Endothelial cell of umbilical vein (primary cell): Measurements from ENCODE around the gene FOXP1. TPM values are rescaled to one million over a fixed set of nuclear protein-coding genes. Genes with fewer than 3 reads are reported as not detected.

ENCODE experiments used
- BruUV-seq: library from RNA; stranded (reverse); fragments of 400-500 nt; replicated peaks from 2 replicates; lab custom pipeline; 2021; lab: Mats Ljungman, UMichigan
- CTCF ChIA-PET: fragments of 300-600, 350-600 bp; sonication (Branson Sonifier 250); formaldehyde crosslinking; loops from one replicate; lab custom pipeline; 2021; ENCODE audit warnings: antibody characterized with exemption, inconsistent platforms; lab: Charles Lee
- POLR2A ChIA-PET: fragments of 300-600, 350-600 bp; sonication (Branson Sonifier 250); formaldehyde crosslinking; loops from one replicate; lab custom pipeline; 2021; ENCODE audit warnings: antibody characterized with exemption, inconsistent platforms; lab: Charles Lee
- DNase-seq: peaks from one replicate; pipeline ENCODE4 v3.0.0-alpha.2; 2011; ENCODE audit warnings: low read depth, low spot score
- FAIRE-seq: peaks from 2 replicates; lab custom pipeline; 2011; peaks lifted over from hg19 to GRCh38; lab: Jason Lieb, UNC
- H2AFZ ChIP-seq: 2 replicates; pipeline ENCODE4 v1.6.0; 2012; ENCODE audit warnings: low read depth, low read length, control low read depth, inconsistent platforms
- H3K27ac ChIP-seq: 2 replicates; pipeline ENCODE4 v1.5.1; 2011; ENCODE audit warnings: low read depth, mild to moderate bottlenecking, control low read depth, low read length, moderate library complexity; ENCODE audit not compliant: insufficient read depth
- H3K27me3 ChIP-seq, 2 experiments: 2 replicates each; pipeline versions ENCODE4 v1.6.0 to v1.6.1; 2011; ENCODE audit warnings: low read length in 2 of 2, mixed read lengths in 1 of 2; ENCODE audit not compliant: control insufficient read depth in 2 of 2, insufficient read depth in 2 of 2
- H3K36me3 ChIP-seq, 2 experiments: 2 replicates in 1 of 2; 3 replicates in 1 of 2; pipeline ENCODE4 v1.5.1; 2011; ENCODE audit warnings: low read length in 2 of 2, mild to moderate bottlenecking in 1 of 2, moderate library complexity in 1 of 2; ENCODE audit not compliant: control insufficient read depth in 2 of 2, insufficient read depth in 2 of 2; ENCODE audit errors: extremely low read depth in 1 of 2
- H3K4me1 ChIP-seq: 3 replicates; pipeline ENCODE4 v1.5.1; 2011; ENCODE audit warnings: mild to moderate bottlenecking, low read length; ENCODE audit not compliant: control insufficient read depth, insufficient read depth; ENCODE audit errors: extremely low read depth
- H3K4me2 ChIP-seq: 2 replicates; pipeline ENCODE4 v1.6.1; 2011; ENCODE audit warnings: low read length, control low read depth, mixed read lengths; ENCODE audit not compliant: insufficient read depth
- H3K4me3 ChIP-seq, 3 experiments: fragments of 200-600 bp in 1 of 3; sonication (generic), shearing (Covaris generic) in 1 of 3; replicated peaks in 1 of 3; 2 replicates each; pipeline ENCODE4 v1.5.1; 2011 to 2016; ENCODE audit warnings: control low read depth in 3 of 3, low read length in 3 of 3, mild to moderate bottlenecking in 2 of 3, inconsistent platforms in 1 of 3, low read depth in 1 of 3, moderate library complexity in 1 of 3; ENCODE audit not compliant: insufficient read depth in 1 of 3
- H3K79me2 ChIP-seq: 2 replicates; pipeline ENCODE4 v1.6.0; 2012; ENCODE audit warnings: low read length, inconsistent platforms; ENCODE audit not compliant: control insufficient read depth, insufficient read depth
- H3K9ac ChIP-seq: replicated peaks from 2 replicates; pipeline ENCODE3; 2011; ENCODE audit warnings: low read length, control low read depth; ENCODE audit not compliant: insufficient read depth; ENCODE audit errors: extremely low read depth
- H3K9me1 ChIP-seq: replicated peaks from 3 replicates; pipeline ENCODE4 v1.6.0; 2011; ENCODE audit warnings: mild to moderate bottlenecking, low read length; ENCODE audit not compliant: control insufficient read depth, insufficient read depth; ENCODE audit errors: extremely low read depth
- H3K9me3 ChIP-seq: replicated peaks from 2 replicates; pipeline ENCODE4 v1.5.1; 2012; ENCODE audit warnings: low read length, inconsistent platforms; ENCODE audit not compliant: control insufficient read depth, insufficient read depth
- H4K20me1 ChIP-seq: replicated peaks from 2 replicates; pipeline ENCODE3; 2011; ENCODE audit warnings: mild to moderate bottlenecking, low read length; ENCODE audit not compliant: control insufficient read depth, insufficient read depth; ENCODE audit errors: extremely low read depth
- CTCF ChIP-seq, 2 donors: IDR thresholded peaks; 1 replicate in 1 of 2; 2 replicates in 1 of 2; pipeline ENCODE4 v1.5.1; 2011; ENCODE audit warnings: low read length in 2 of 2, mild to moderate bottlenecking in 2 of 2, moderate library complexity in 2 of 2, control low read depth in 1 of 2, inconsistent platforms in 1 of 2, low read depth in 1 of 2; ENCODE audit not compliant: insufficient read depth in 1 of 2; ENCODE audit errors: extremely low read depth in 1 of 2
- EZH2 ChIP-seq: IDR thresholded peaks from 2 replicates; pipeline ENCODE4 v1.6.1; 2012; ENCODE audit warnings: borderline replicate concordance, low read depth, mild to moderate bottlenecking, moderate library complexity, low read length, inconsistent platforms; ENCODE audit not compliant: severe bottlenecking
- FOS ChIP-seq: IDR thresholded peaks from 2 replicates; pipeline ENCODE4 v1.6.1; 2011; ENCODE audit warnings: mild to moderate bottlenecking, low read length, moderate library complexity, borderline replicate concordance; ENCODE audit not compliant: insufficient read depth
- GATA2 ChIP-seq: IDR thresholded peaks from 2 replicates; pipeline ENCODE4 v1.7.0; 2011; ENCODE audit warnings: low read depth, mild to moderate bottlenecking, moderate library complexity, mixed read lengths, low read length; ENCODE audit not compliant: insufficient read length, insufficient read depth
- JUN ChIP-seq: IDR thresholded peaks from 2 replicates; pipeline ENCODE4 v1.6.1; 2011; ENCODE audit warnings: borderline replicate concordance, low read depth; ENCODE audit not compliant: insufficient read length, insufficient read depth
- MAX ChIP-seq: IDR thresholded peaks from 2 replicates; pipeline ENCODE4 v1.6.1; 2011; ENCODE audit not compliant: insufficient read depth, insufficient read length
- MYC ChIP-seq: IDR thresholded peaks from one replicate; pipeline ENCODE4 v1.6.1; 2011; ENCODE audit warnings: mild to moderate bottlenecking, low read depth, low read length
- POLR2A ChIP-seq: IDR thresholded peaks from 2 replicates; pipeline ENCODE4 v1.6.1; 2012; ENCODE audit warnings: low read depth, mild to moderate bottlenecking, control low read depth, low read length
- POLR2AphosphoS5 ChIP-seq: IDR thresholded peaks from 2 replicates; pipeline ENCODE4 v1.6.1; 2012; ENCODE audit warnings: low read depth, mild to moderate bottlenecking, control low read depth, low read length, moderate library complexity; ENCODE audit not compliant: insufficient read depth
- dilution Hi-C: fragments of 300-500 bp; cut with MboI; formaldehyde crosslinking; loops from one replicate; pipeline ENCODE4 v1.15.0; 2019; ENCODE audit warnings: low sequenced_read_pairs; ENCODE audit not compliant: extremely low pct_ligation_motif_present
- intact Hi-C: fragments of 100-400 bp; cut with micrococcal nuclease; formaldehyde crosslinking; loops from one replicate; pipeline ENCODE4 v1.10.0; 2022
- polyA plus RNA-seq, 4 experiments: library from polyadenylated mRNA; depleted of rRNA in 3 of 4; stranded (reverse) in 3 of 4; unstranded in 1 of 4; fragments of >200 nt; gene quantifications; 2 replicates each; pipeline versions ENCODE4 v1.2.1 to v1.2.3, GENCODE V29; 2011 to 2012; ENCODE audit warnings: missing spikeins in 1 of 4
- total RNA-seq: library from RNA; stranded (reverse); gene quantifications from 2 replicates; pipeline ENCODE4 v1.2.3, GENCODE V29; 2021

The FOXP1 gene
- total and polyA plus RNA-seq, 2 donors (not counting 3 experiments of a cell fraction or from before 2014, with no cell fraction given), result 41.0 to 107 TPM

- dilution Hi-C loops (no loop called here), intact Hi-C loops (no loop called here)
- CTCF ChIA-PET, result interaction anchor here (1.2 to 2.2 kb wide), 4 partner anchors 14 to 705 kb away, joined by 4 to 12 read pairs (median 6); no protein-coding TSS in a partner anchor
- DNase-seq (no peak), FAIRE-seq (no peak)
- no peaks in the 10 kb centered on the region for H3K27me3 ChIP-seq
- H3K9me1 ChIP-seq, result no peaks in the 10 kb centered on the region
- no peak overlapping the region for H2AFZ ChIP-seq
- H3K36me3 ChIP-seq, result no peaks in the 10 kb centered on the region
- BruUV-seq, result no TSS peak
- no peak overlapping the region for H3K4me3 ChIP-seq
- no peak overlapping the region for H3K4me2 ChIP-seq
- H3K9ac ChIP-seq, result no peak overlapping the region
- TF ChIP-seq CTCF (IDR thresholded peaks at IDR 0.05; ENCODE audit: extremely low read depth in 1 of 2, insufficient read depth in 1 of 2, low read depth in 1 of 2, low read length in 2 of 2) (no peak), FOS (no peak), GATA2 (no peak), MAX (no peak), POLR2A (no peak), JUN (no peak), MYC (no peak), POLR2AphosphoS5 (no peak), EZH2 (no peak)
- H3K4me1 ChIP-seq, result no peaks in the 10 kb centered on the region
- no peaks in the 10 kb centered on the region for H3K9me3 ChIP-seq
- H3K79me2 ChIP-seq, result no peaks in the 10 kb centered on the region
- no peak overlapping the region for H3K27ac ChIP-seq
- no peaks in the 10 kb centered on the region for H4K20me1 ChIP-seq
- POLR2A ChIA-PET, result no interaction called here
Observed at GRCh38 chr3:70947579-70947978, 635.9 kb downstream of the FOXP1 start.
